MM.1S (cell line): ENCODE measurements around the gene ATP13A3.

ENCODE experiments used
- DNase-seq: peaks from one replicate; pipeline ENCODE4 v3.0.0-alpha.2; 2015
- H2AFZ ChIP-seq: fragments of 300-600 bp; sonication (generic); 2 replicates; pipeline ENCODE4 v1.6.0; 2016; ENCODE audit warnings: antibody characterized with exemption, low read length
- H3F3A ChIP-seq: fragments of 300-600 bp; sonication (generic); 2 replicates; pipeline ENCODE4 v1.6.1; 2016; ENCODE audit warnings: mild to moderate bottlenecking, antibody characterized with exemption, low read length, moderate library complexity, mixed read lengths; ENCODE audit not compliant: insufficient read depth
- H3K27ac ChIP-seq: fragments of 300-600 bp; sonication (generic); 2 replicates; pipeline ENCODE4 v1.5.1; 2016; ENCODE audit warnings: mild to moderate bottlenecking, low read length
- H3K27me3 ChIP-seq: fragments of 300-600 bp; sonication (generic); replicated peaks from 2 replicates; pipeline ENCODE4 v1.6.0; 2016; ENCODE audit warnings: low read length; ENCODE audit not compliant: insufficient read depth
- H3K36me3 ChIP-seq: fragments of 300-600 bp; sonication (generic); replicated peaks from 2 replicates; pipeline ENCODE4 v1.6.1; 2016; ENCODE audit warnings: mild to moderate bottlenecking, low read length, mixed read lengths; ENCODE audit not compliant: insufficient read depth
- H3K4me1 ChIP-seq: fragments of 300-600 bp; sonication (generic); 2 replicates; pipeline ENCODE4 v1.6.1; 2016; ENCODE audit warnings: low read length, mixed read lengths
- H3K4me2 ChIP-seq: fragments of 300-600 bp; sonication (generic); 2 replicates; pipeline ENCODE4 v1.6.0; 2016; ENCODE audit warnings: low read depth, low read length
- H3K4me3 ChIP-seq: fragments of 300-600 bp; sonication (generic); 2 replicates; pipeline ENCODE4 v1.5.1; 2016; ENCODE audit warnings: low read length, mixed read lengths
- H3K79me2 ChIP-seq: fragments of 300-600 bp; sonication (generic); 2 replicates; pipeline ENCODE4 v1.6.1; 2016; ENCODE audit warnings: mixed run types, low read length, mixed read lengths
- H3K9ac ChIP-seq: fragments of 300-600 bp; sonication (generic); 2 replicates; pipeline ENCODE4 v1.6.1; 2016; ENCODE audit warnings: low read length, mixed read lengths
- H3K9me2 ChIP-seq: fragments of 300-600 bp; sonication (generic); replicated peaks from 2 replicates; pipeline ENCODE4 v1.6.1; 2016; ENCODE audit warnings: mild to moderate bottlenecking, low read length, mixed read lengths; ENCODE audit not compliant: insufficient read depth
- H3K9me3 ChIP-seq: fragments of 300-600 bp; sonication (generic); replicated peaks from 2 replicates; pipeline ENCODE4 v1.6.1; 2016; ENCODE audit warnings: mild to moderate bottlenecking, low read length, mixed read lengths; ENCODE audit not compliant: insufficient read depth
- H4K20me1 ChIP-seq: fragments of 300-600 bp; sonication (generic); 2 replicates; pipeline ENCODE4 v1.6.1; 2016; ENCODE audit warnings: mild to moderate bottlenecking, low read length, moderate library complexity, mixed read lengths; ENCODE audit not compliant: insufficient read depth
- CTCF ChIP-seq: fragments of 300-600 bp; sonication (generic); IDR thresholded peaks from 2 replicates; pipeline ENCODE4 v1.5.1; 2016; ENCODE audit warnings: antibody characterized with exemption, low read length, mixed read lengths
- EZH2 ChIP-seq: fragments of 300-600 bp; sonication (generic); optimal IDR thresholded peaks from 2 replicates; pipeline ENCODE3; 2017; ENCODE audit warnings: low read depth, mild to moderate bottlenecking, antibody characterized with exemption, low read length, mixed read lengths
- EZH2phosphoT487 ChIP-seq: fragments of 300-600 bp; sonication (generic); IDR thresholded peaks from 2 replicates; pipeline ENCODE4 v1.6.1; 2018; ENCODE audit warnings: antibody characterized with exemption, low read length

The ATP13A3 gene

DNA sequence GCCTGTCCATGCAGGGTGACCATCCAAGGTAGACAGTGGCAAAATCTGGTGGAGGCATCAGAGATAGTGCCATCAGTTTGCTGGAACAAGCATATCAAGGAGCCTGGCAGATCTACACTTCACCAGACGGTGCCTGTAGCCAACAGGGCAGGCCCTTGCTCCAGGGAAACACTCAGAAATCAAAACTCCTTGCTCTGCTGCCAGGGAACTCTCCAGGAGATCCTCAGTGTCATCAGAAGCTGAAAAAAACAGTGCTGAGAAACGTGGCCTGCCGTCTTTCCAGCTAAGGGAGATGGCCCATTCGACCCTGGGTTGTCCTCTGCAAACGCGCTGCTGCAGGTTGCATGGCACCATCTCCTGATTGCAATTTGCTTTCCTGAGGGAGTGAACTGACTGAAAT is 30.5 kb upstream of the ATP13A3 start:
- Histone ChIP-seq H3K36me3 (no peaks in the 10 kb centered on the region), H3K9me2 (no peaks in the 10 kb centered on the region), H3K4me2 (no peak overlapping the region), H3F3A (no peaks in the 10 kb centered on the region), H3K79me2 (no peaks in the 10 kb centered on the region), H3K27me3 (no peaks in the 10 kb centered on the region), H2AFZ (no peak overlapping the region), H4K20me1 (no peaks in the 10 kb centered on the region), H3K4me3 (no peak overlapping the region), H3K4me1 (peaks cover 6% of the 10 kb centered on the region; the same call in 1 of the 2 replicates), H3K27ac (no peak overlapping the region), H3K9ac (no peak overlapping the region), H3K9me3 (no peaks in the 10 kb centered on the region)
- no peak for DNase-seq
- TF ChIP-seq EZH2phosphoT487 (no peak), EZH2 (no peak), CTCF (no peak)

GRCh38 chr3:194514626-194515025 is 27.8 kb upstream of the ATP13A3 start:
- no peaks in the 10 kb centered on the region for H3K9me2 ChIP-seq

GRCh38 chr3:194512895-194513601 is 26.2 kb upstream of the ATP13A3 start:
- DNase-seq, result peak; percentile 30
- no peak for TF ChIP-seq EZH2
- TF ChIP-seq CTCF, result no peak
- no peak for TF ChIP-seq EZH2phosphoT487

More at GRCh38 chr3:194514626-194515025, 27.8 kb upstream of the ATP13A3 start:
- no peak for DNase-seq
- H4K20me1 ChIP-seq, result no peaks in the 10 kb centered on the region
- H3K79me2 ChIP-seq, result no peaks in the 10 kb centered on the region
- H3K4me3 ChIP-seq, result no peak overlapping the region
- no peak overlapping the region for H2AFZ ChIP-seq
- no peaks in the 10 kb centered on the region for H3K9me3 ChIP-seq
- no peak overlapping the region for H3K4me2 ChIP-seq
- H3K27ac ChIP-seq, result no peak overlapping the region
- no peak for TF ChIP-seq EZH2
- no peak for TF ChIP-seq CTCF
- TF ChIP-seq EZH2phosphoT487, result no peak
- no peak overlapping the region for H3K9ac ChIP-seq
- peaks cover 6% of the 10 kb centered on the region; the same call in 1 of the 2 replicates for H3K4me1 ChIP-seq
- no peaks in the 10 kb centered on the region for H3K36me3 ChIP-seq
- H3F3A ChIP-seq, result no peaks in the 10 kb centered on the region
- H3K27me3 ChIP-seq, result no peaks in the 10 kb centered on the region

More at GRCh38 chr3:194512895-194513601, 26.2 kb upstream of the ATP13A3 start:
- Histone ChIP-seq H3K36me3 (no peaks in the 10 kb centered on the region), H4K20me1 (no peaks in the 10 kb centered on the region), H2AFZ (no peak overlapping the region), H3K27ac (no peak overlapping the region), H3K4me1 (peaks cover 6% of the 10 kb centered on the region; the same call in 1 of the 2 replicates), H3K9ac (no peak overlapping the region), H3K27me3 (no peaks in the 10 kb centered on the region), H3K9me3 (no peaks in the 10 kb centered on the region), H3K4me3 (no peak overlapping the region), H3K79me2 (no peaks in the 10 kb centered on the region), H3K4me2 (no peak overlapping the region), H3K9me2 (no peaks in the 10 kb centered on the region), H3F3A (no peaks in the 10 kb centered on the region)
